Gastroesophageal sphincter (tissue), 4 donors: Measurements from ENCODE around the gene MDFIC. TPM values are rescaled to one million over a fixed set of nuclear protein-coding genes. Genes with fewer than 3 reads are reported as not detected.

Experiments used
- ATAC-seq: fragments of 150-250 bp; one replicate; pipeline ENCODE4 v1.9.1; 2016; ENCODE audit warnings: mild to moderate bottlenecking, moderate library complexity
- H3K27ac ChIP-seq, 4 donors: fragments of 200-600 bp; sonication (generic) in 3 of 4; 1 replicate in 3 of 4; 2 replicates in 1 of 4; pipeline ENCODE4 v1.5.1; 2016 to 2019
- H3K27me3 ChIP-seq: fragments of 200-600 bp; sonication (generic); one replicate; pipeline ENCODE4 v1.5.1; 2019
- H3K36me3 ChIP-seq, 2 donors: fragments of 200-600 bp; sonication (generic); one replicate each; pipeline ENCODE4 v1.5.1; 2019; ENCODE audit warnings: control low read depth in 1 of 2
- H3K4me1 ChIP-seq, 3 donors: fragments of 200-600 bp; sonication (generic); 1 replicate in 2 of 3; 2 replicates in 1 of 3; pipeline ENCODE4 v1.5.1; 2016 to 2019; ENCODE audit warnings: control low read depth in 2 of 3
- H3K4me3 ChIP-seq, 2 donors: fragments of 200-600 bp; sonication (generic); one replicate each; pipeline ENCODE4 v1.5.1; 2019; ENCODE audit warnings: mild to moderate bottlenecking in 1 of 2, moderate library complexity in 1 of 2
- H3K9me3 ChIP-seq, 3 donors: fragments of 200-600 bp; sonication (generic); one replicate each; pipeline ENCODE4 v1.5.1; 2017 to 2019; ENCODE audit warnings: control low read depth in 2 of 3
- CTCF ChIP-seq, 4 experiments: fragments of 200-600 bp in 2 of 4; fragments of 450-650 bp in 2 of 4; sonication (generic) in 1 of 4; IDR thresholded peaks; one replicate each; pipeline ENCODE4 v1.5.1; 2017 to 2019; ENCODE audit warnings: antibody characterized with exemption in 4 of 4, mild to moderate bottlenecking in 2 of 4, moderate library complexity in 2 of 4
- EP300 ChIP-seq: sonication (generic); formaldehyde crosslinking; IDR thresholded peaks from one replicate; pipeline ENCODE4 v1.6.1; 2017; ENCODE audit warnings: antibody characterized with exemption, mild to moderate bottlenecking
- POLR2A ChIP-seq, 2 donors: fragments of 450-650 bp; IDR thresholded peaks; one replicate each; pipeline ENCODE4 v1.6.1; 2017; ENCODE audit warnings: antibody characterized with exemption in 2 of 2, mild to moderate bottlenecking in 2 of 2, moderate library complexity in 1 of 2
- POLR2AphosphoS5 ChIP-seq: sonication (generic); formaldehyde crosslinking; IDR thresholded peaks from one replicate; pipeline ENCODE4 v1.6.1; 2017; ENCODE audit warnings: antibody characterized with exemption
- WGBS, 2 donors: methylation state at CpG; one replicate each; pipeline ENCODE4 v1.1.5; 2018; ENCODE audit warnings: low coverage in 1 of 2; 5-methylcytosine and 5-hydroxymethylcytosine counted together
- total RNA-seq, 4 donors: library from RNA; depleted of rRNA; stranded (reverse); fragments of >200 nt; gene quantifications; one replicate each; pipeline ENCODE4 v1.1.0, GENCODE V29; 2016

MDFIC gene
- total RNA-seq, 4 donors from 2014 or later = 30.3 to 73.5 (median 38.1) TPM

GRCh38 chr7:114903131-114903530 lies 18.8 kb upstream of the MDFIC start:
- no peak overlapping the region for H3K27ac ChIP-seq
- 96 to 100% methylated on average over 1 to 2 of the region's 2 CpGs for WGBS, 2 donors
- TF ChIP-seq EP300 (no peak), CTCF (IDR thresholded peaks at IDR 0.05) (no peak), POLR2AphosphoS5 (no peak), POLR2A (IDR thresholded peaks at IDR 0.05) (no peak)
- no peaks in the 10 kb centered on the region for H3K27me3 ChIP-seq
- no peak overlapping the region for H3K4me3 ChIP-seq
- peaks cover 0 to 2% (median 0%) of the 10 kb centered on the region in 3 donors for H3K9me3 ChIP-seq
- ATAC-seq = no peak
- H3K36me3 ChIP-seq = no peaks in the 10 kb centered on the region
- H3K4me1 ChIP-seq = no peaks in the 10 kb centered on the region

- H3K27me3 ChIP-seq = no peaks in the 10 kb centered on the region
- H3K4me3 ChIP-seq = no peak overlapping the region
- ATAC-seq = no peak
- WGBS, 2 donors = 73 to 95% methylated on average over 2 of the region's 2 CpGs
- TF ChIP-seq EP300 (no peak), POLR2AphosphoS5 (no peak), POLR2A (IDR thresholded peaks at IDR 0.05) (no peak), CTCF (IDR thresholded peaks at IDR 0.05) (no peak)
- peaks cover 0 to 5% (median 0%) of the 10 kb centered on the region in 3 donors for H3K9me3 ChIP-seq
- H3K4me1 ChIP-seq = no peaks in the 10 kb centered on the region
- H3K36me3 ChIP-seq = no peaks in the 10 kb centered on the region
- no peak overlapping the region for H3K27ac ChIP-seq
Measured at GRCh38 chr7:114910787-114911186, 11.1 kb upstream of the MDFIC start.

GRCh38 chr7:114911411-114911810 lies 10.5 kb upstream of the MDFIC start:
- no peaks in the 10 kb centered on the region for H3K36me3 ChIP-seq
- H3K9me3 ChIP-seq = peaks cover 0 to 5% (median 0%) of the 10 kb centered on the region in 3 donors
- H3K4me1 ChIP-seq = no peaks in the 10 kb centered on the region
- no peak overlapping the region for H3K4me3 ChIP-seq
- no peak overlapping the region for H3K27ac ChIP-seq
- TF ChIP-seq EP300 = no peak
- TF ChIP-seq POLR2A (IDR thresholded peaks at IDR 0.05) = no peak
- TF ChIP-seq POLR2AphosphoS5 = no peak
- TF ChIP-seq CTCF (IDR thresholded peaks at IDR 0.05) = no peak
- 75 to 83% methylated on average over 4 of the region's 4 CpGs for WGBS, 2 donors
- no peaks in the 10 kb centered on the region for H3K27me3 ChIP-seq
- no peak for ATAC-seq

GRCh38 chr7:114916261-114916892 lies 5.5 kb upstream of the MDFIC start:
- Histone ChIP-seq H3K4me3 (no peak overlapping the region), H3K9me3 (no peaks in the 10 kb centered on the region), H3K36me3 (no peaks in the 10 kb centered on the region), H3K27me3 (no peaks in the 10 kb centered on the region), H3K4me1 (no peaks in the 10 kb centered on the region), H3K27ac (no peak overlapping the region)
- no peak for ATAC-seq
- WGBS, 2 donors = 79 to 88% methylated on average over 4 to 6 of the region's 6 CpGs
- TF ChIP-seq POLR2AphosphoS5 (no peak), EP300 (no peak), CTCF (IDR thresholded peaks at IDR 0.05) (no peak), POLR2A (IDR thresholded peaks at IDR 0.05) (no peak)

- H3K27ac ChIP-seq = no peak overlapping the region
- peaks cover 0 to 6% (median 3%) of the 10 kb centered on the region in 3 donors for H3K4me1 ChIP-seq
- WGBS, 2 donors = 77 to 85% methylated on average over 3 to 4 of the region's 4 CpGs
- no peak for TF ChIP-seq POLR2AphosphoS5
- no peak for TF ChIP-seq EP300
- no peak for TF ChIP-seq POLR2A (IDR thresholded peaks at IDR 0.05)
- H3K36me3 ChIP-seq = no peaks in the 10 kb centered on the region
- H3K27me3 ChIP-seq = no peaks in the 10 kb centered on the region
- no peak for ATAC-seq
- H3K9me3 ChIP-seq = no peaks in the 10 kb centered on the region
- no peak overlapping the region for H3K4me3 ChIP-seq
Measured at GRCh38 chr7:114917211-114917839, 4.6 kb upstream of the MDFIC start.
